ENCODE results near the gene ARL1.
"Not testable (repeated sequence)": the region's sequence is repeated elsewhere in the genome, so short reads cannot be mapped to it uniquely, and the experiment has no call there.

ARL1 gene

GRCh38 chr12:101407436-101408345 lies at the start of gene ARL1:
Gene ARL1 (minus strand): TSS chr12:101407772. CDS start chr12:101407645, 127 bp downstream.
- DNase-seq (ENCODE audit: low spot score): peak; percentile 82

- no peak for DNase-seq (ENCODE audit: low spot score)
Measured at GRCh38 chr12:101455685-101456084, 48.1 kb upstream of the ARL1 start.

DNA sequence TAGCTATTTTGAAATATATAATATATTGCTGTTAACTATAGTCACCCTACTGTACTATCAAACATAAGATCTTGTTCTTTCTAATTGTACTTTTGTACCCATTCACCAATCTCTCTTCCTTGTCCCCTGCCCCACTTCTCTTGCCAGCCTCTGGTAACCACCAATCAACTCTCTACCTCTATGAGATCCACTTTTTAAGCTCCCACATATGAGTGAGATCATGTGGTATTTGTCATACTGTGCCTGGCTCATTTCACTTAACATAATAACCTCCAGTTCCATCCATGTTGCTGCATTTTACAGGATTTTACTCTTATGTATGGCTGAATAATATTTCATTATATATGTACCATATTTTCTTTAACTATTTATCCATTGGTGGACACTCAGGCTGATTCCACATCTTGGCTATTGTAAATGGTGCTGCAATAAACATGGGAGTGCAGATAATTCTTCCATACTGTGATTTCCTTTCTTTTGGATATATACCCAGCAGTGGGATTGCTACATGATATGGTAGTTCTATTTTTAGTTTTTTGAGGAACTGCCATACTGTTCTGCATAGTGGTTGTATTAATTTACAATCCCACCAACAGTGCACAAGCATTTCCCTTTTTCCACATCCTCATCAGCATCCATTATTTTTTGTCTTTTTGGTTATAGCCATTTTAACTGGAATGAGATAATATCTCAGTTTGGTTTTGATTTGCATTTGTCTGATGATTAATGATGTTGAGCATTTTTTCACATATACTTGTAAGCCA lies 34.1 kb upstream of the ARL1 start:
- DNase-seq (ENCODE audit: low spot score): no peak

GRCh38 chr12:101439236-101439635 lies 31.7 kb upstream of the ARL1 start:
- DNase-seq (ENCODE audit: low spot score): no peak

GRCh38 chr12:101436136-101436535 lies 28.6 kb upstream of the ARL1 start:
- no peak for DNase-seq (ENCODE audit: low spot score)

GRCh38 chr12:101430456-101430855 lies 22.9 kb upstream of the ARL1 start:
- no peak for DNase-seq (ENCODE audit: low spot score)

DNA sequence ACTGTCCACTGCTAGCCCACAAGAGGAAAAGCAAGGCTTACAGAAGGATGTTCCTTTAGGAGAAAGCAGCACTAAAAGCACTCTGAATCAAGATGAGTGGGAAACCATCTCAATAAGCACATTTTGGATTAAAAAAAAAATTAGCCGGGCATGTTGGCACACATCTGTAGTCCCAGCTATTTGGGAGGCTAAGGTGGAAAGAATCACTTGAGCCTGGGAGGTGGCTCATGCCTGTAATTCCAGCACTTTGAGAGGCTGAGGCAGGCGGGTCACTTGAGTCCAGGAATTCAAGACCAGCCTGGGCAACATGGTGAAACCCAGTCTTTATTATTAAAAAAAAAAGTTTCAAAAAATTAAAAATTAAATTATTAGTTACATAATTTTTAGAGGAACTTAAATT lies 17.0 kb upstream of the ARL1 start:
- no peak for DNase-seq (ENCODE audit: low spot score)

DNA sequence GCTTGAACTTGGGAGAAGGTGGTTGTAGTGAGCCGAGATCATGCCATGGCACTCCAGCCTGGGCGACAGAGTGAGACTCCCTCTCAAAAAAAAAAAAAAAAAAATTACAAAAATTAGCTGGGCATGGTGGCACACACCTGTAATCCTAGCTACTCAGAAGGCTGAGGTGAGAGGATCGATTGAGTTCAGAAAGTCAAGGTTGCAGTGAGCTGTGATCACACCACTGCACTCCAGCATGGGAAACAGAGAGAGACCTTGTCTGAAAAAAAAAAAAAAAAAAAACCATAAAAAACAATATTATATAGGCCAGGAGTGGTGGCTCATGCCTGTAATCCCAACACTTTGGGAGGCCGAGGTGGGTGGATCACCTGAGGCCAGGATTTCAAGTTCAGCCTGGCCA lies 14.5 kb upstream of the ARL1 start:
- DNase-seq (ENCODE audit: low spot score): not testable (repeated sequence)

GRCh38 chr12:101415228-101415627 lies 7.7 kb upstream of the ARL1 start:
- no peak for DNase-seq (ENCODE audit: low spot score)

DNA sequence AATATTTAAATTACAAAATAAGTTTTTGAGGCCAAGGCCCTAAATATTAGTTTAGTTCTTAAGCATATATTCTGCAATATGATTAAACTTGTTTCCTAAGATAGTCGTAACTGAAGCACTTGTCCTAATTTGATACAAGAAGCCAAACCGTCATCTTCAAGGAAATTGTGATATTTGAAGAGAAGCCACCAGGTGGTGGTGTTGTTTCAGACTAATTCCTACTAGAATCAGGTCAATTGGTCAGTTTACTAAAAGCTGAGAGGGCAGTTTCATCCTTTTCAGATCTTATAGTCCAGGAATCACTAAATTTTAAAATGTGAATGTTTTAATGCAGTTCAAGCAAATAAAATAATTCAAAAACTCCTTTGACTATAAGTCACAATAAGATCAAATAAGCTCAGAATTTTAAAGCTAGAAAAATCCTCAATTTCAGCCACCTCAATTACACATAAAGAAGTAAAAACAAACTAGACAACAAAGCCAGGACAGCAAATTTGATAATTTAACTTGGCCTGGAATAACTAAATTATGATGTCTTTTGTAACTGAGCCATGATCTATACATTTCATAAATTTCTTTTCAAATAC lies 7.1 kb upstream of the ARL1 start:
- peak; percentile 51 for DNase-seq (ENCODE audit: low spot score)

GRCh38 chr12:101410169-101410568 lies 2.6 kb upstream of the ARL1 start:
- DNase-seq (ENCODE audit: low spot score): not testable (repeated sequence)

DNA sequence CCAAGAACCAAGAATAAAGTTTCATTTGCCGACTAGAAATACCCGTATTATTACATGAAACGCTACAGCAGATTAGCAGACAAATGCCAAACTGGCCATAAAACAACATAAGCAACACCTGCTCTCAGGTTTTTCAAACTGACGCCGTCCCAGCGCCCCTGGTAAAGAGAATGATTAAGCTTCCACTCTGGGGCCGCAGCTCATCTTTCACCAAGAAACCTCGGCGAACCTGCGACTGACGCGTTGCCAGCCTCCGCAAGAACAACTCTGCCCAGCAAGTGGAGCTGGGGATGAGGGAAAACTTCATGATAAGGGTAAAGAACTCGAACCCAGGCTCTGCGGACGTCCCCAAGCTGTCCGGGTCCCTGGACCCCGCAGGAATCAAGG lies 530 bp downstream of the ARL1 start:
- DNase-seq (ENCODE audit: low spot score): no peak

DNA sequence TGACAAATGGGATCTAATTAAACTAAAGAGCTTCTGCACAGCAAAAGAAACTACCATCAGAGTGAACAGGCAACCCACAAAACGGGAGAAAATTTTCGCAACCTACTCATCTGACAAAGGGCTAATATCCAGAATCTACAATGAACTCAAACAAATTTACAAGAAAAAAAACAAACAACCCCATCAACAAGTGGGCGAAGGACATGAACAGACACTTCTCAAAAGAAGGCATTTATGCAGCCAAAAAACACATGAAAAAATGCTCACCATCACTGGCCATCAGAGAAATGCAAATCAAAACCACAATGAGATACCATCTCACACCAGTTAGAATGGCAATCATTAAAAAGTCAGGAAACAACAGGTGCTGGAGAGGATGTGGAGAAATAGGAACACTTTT lies 16.4 kb downstream of the ARL1 start:
- DNase-seq (ENCODE audit: low spot score): not testable (repeated sequence)

DNA sequence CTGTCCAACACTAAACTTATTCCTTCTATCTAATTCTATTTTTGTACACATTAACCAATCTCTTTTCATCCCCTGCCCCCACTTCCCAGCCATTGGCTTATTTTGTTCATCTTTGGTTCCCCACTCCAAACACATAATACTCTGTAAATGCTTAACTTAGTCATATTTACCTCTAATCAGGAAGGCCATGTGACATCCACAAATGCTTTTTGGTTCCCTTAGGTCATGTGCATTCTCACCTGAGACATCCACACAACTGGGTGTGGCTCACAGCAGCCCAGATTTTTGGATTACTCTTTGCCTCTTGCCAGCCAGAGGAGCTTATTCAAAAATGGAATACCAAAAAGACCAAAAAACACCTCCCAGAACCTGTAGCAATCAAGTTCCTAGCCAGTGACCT lies 28.4 kb downstream of the ARL1 start:
- no peak for DNase-seq (ENCODE audit: low spot score)

DNA sequence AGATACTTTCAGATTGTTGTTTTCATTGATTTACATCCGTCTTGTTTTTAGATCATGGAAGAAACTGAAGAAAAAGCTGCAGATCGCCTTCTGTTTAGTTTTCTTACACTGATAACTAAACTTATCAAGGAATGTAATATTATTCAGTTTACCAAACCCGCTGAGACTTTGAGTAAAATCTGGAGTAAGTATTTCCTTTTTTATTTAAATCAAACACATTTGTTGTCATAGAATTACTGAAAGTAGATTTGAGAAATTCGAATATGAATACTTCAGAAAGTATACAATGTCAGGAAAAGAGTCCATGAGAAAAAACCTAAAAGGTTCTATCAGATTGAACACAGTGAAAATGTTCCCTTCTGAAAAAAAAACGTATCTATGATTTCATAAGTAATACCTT lies 32.0 kb downstream of the ARL1 start:
- DNase-seq (ENCODE audit: low spot score): no peak

GRCh38 chr12:101372431-101372830 lies 35.1 kb downstream of the ARL1 start:
- DNase-seq (ENCODE audit: low spot score): no peak

DNA sequence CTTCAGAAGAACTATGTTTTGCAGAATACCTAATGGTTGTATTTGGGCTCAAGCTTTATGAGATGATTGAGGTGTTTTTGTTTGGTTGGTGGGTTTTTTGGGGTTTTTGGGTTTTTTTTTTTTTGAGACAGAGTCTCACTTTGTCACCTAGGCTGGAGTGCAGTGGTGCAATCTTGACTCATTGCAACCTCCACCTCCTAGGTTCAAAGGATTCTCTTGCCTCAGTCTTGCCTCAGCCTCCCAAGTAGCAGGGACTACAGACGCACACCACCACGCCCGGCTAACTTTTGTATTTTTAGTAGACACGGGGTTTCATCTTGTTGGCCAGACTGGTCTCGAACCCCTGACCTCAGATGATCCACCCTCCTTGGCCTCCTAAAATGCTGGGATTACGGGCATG lies 39.6 kb downstream of the ARL1 start:
- DNase-seq (ENCODE audit: low spot score): no peak

DNA sequence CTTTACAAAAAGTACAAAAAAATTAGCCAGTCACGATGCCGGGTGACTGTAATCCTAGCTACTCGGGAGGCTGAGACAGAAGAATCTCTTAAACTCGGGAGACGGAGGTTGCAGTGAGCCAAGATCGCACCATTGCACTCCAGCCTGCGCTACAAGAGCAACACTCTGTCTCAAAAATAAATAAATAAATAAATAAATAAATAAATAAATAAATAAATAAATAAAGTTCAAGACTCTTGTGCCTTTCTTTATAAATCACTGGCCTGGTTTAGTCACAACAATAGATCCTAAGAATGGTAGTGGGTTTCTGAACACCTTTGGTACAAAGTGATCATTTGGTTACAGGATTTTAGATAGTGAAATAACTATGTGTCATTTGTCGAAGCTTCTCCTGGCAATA lies 46.1 kb downstream of the ARL1 start:
- no peak for DNase-seq (ENCODE audit: low spot score)

DNA sequence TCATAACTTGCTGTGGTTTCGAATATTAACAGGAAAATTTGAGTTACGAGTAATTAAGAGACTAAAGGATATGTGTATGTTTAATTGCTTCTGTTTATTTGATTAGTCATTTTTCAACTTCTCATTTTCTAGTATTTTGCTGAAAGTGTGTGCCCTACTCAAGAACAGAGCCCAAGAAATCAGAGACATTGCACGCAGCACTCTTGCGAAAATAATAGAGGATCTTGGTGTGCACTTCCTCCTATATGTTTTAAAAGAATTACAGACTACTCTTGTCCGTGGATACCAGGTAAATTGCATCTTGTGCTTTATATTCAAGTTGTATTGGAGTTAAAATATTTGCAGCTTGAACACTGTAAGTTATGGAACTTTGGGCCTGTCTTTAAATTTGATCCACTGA lies 50.8 kb downstream of the ARL1 start:
- no peak for DNase-seq (ENCODE audit: low spot score)

- no peak for DNase-seq (ENCODE audit: low spot score)
Measured at GRCh38 chr12:101351682-101352081, 55.9 kb downstream of the ARL1 start.

GRCh38 chr12:101343893-101344292 lies 63.7 kb downstream of the ARL1 start:
- DNase-seq (ENCODE audit: low spot score): no peak

All from globus pallidus (tissue), 1 donor.